IMR-90 (cell line): ENCODE results near the gene EBF3.

Source experiments
- CEBPB ChIP-seq: IDR thresholded peaks from 2 replicates; pipeline ENCODE4 v1.6.1; 2012; ENCODE audit warnings: low read depth, low read length, improper control_type of control experiment
- CTCF ChIP-seq: conservative IDR thresholded peaks from 2 replicates; pipeline ENCODE4 v1.5.1; 2012; ENCODE audit warnings: mild to moderate bottlenecking, low read depth, low read length, improper control_type of control experiment
- FOS ChIP-seq: fragments of 150-350 bp; IDR thresholded peaks from 2 replicates; pipeline ENCODE4 v1.6.1; 2016; ENCODE audit warnings: low read depth, low read length
- MAZ ChIP-seq: IDR thresholded peaks from 2 replicates; pipeline ENCODE4 v1.6.1; 2012; ENCODE audit warnings: low read depth, mild to moderate bottlenecking, low read length, improper control_type of control experiment, moderate library complexity, borderline replicate concordance
- NFE2L2 ChIP-seq: fragments of 150-350 bp; IDR thresholded peaks from 2 replicates; pipeline ENCODE4 v1.6.1; 2016; ENCODE audit warnings: low read depth, mild to moderate bottlenecking, low read length
- POLR2A ChIP-seq: IDR thresholded peaks from 2 replicates; pipeline ENCODE4 v1.6.1; 2012; ENCODE audit warnings: mild to moderate bottlenecking, low read depth, low read length
- RAD21 ChIP-seq: IDR thresholded peaks from 2 replicates; pipeline ENCODE4 v1.6.1; 2012; ENCODE audit warnings: low read length, improper control_type of control experiment
- SMC3 ChIP-seq: fragments of 150-350 bp; IDR thresholded peaks from 2 replicates; pipeline ENCODE4 v1.6.1; 2016; ENCODE audit warnings: low read depth, mild to moderate bottlenecking, antibody characterized with exemption, low read length, moderate library complexity
- USF2 ChIP-seq: fragments of 150-350 bp; IDR thresholded peaks from 2 replicates; pipeline ENCODE4 v1.6.1; 2017; ENCODE audit warnings: mild to moderate bottlenecking, antibody characterized with exemption, low read length, low read depth

- TF ChIP-seq CTCF (no peak), POLR2A (no peak), RAD21 (no peak), FOS (no peak), USF2 (no peak), SMC3 (no peak), CEBPB (no peak), NFE2L2 (no peak), MAZ (no peak)
These were observed 102.1 kb downstream of the EBF3 start for GRCh38 chr10:129861776-129862531.
